ENCODE results near the gene MRTFA.

- TF ChIP-seq POLR2A (IDR thresholded peaks at IDR 0.05) (no peak), CTCF (IDR thresholded peaks at IDR 0.05) (no peak), EP300 (IDR thresholded peaks at IDR 0.05) (no peak), POLR2AphosphoS5 (IDR thresholded peaks at IDR 0.05) (no peak)
Measured at GRCh38 chr22:40541300-40541699, 95.2 kb downstream of the MRTFA start.
